HK-2 (cell line): ENCODE measurements around the gene RPAIN.
A peak's percentile ranks its signal among the peaks of the same experiment; 100 is the strongest.

Source experiments
- DNase-seq: peaks from one replicate; pipeline ENCODE4 v3.0.0-alpha.2; 2018; ENCODE audit not compliant: unreplicated experiment

Gene RPAIN, protein sequence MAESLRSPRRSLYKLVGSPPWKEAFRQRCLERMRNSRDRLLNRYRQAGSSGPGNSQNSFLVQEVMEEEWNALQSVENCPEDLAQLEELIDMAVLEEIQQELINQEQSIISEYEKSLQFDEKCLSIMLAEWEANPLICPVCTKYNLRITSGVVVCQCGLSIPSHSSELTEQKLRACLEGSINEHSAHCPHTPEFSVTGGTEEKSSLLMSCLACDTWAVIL

DNA sequence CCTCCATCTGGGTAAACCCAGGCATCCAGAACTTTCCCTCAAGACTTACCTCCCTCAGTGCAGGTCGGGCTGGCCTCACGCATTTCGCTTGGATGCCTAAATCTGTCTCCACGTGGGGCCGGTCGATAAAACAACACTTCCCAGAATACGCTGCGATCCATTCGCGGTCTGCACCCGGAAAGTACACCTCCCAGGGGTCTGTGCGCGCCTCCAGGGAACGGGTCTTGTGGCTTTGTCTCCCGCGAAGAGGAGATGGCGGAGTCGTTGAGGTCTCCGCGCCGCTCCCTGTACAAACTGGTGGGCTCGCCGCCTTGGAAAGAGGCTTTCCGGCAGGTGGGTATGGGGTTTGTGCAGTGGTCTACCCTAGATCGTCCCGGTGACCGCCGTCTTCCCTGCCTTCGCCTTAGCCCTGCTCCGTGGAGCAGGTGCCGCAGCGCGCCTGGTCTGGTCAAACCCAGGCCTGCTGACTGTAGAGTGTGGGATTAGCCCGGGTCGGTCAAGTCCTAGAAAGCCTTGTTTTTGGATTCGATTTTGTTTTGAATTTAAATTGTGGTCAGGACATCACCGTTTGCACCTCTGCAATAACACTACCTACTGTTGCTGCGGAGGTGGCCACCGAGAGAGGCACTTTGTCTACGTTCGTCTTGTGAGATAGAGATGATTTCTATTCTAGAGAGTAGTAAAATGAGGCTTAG, at the start of gene RPAIN:
RPAIN (plus strand) TSS at position 224 of the 695 bp plus-strand sequence; CDS start at position 253, 29 bp downstream.
- DNase-seq = peak; percentile 81

DNA sequence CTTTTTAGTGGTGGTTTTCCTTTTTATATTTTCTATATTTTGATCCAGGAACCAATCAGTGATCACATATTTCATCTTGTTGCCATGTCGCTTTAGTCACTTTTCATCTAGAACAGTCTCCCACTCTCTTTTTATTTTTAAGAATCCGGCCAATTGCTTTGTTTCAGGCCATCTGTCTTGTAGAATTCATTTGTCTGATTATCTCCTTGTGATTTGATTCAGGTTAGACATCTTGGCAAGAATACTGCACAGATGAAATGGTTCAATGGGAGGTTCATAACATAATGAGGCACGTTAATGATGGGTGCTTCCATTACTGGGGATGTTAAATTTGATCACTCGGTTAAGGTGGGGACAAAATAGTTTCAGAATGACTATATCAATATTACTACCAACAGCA, 49.6 kb upstream of the RPAIN start:
- no peak for DNase-seq

DNA sequence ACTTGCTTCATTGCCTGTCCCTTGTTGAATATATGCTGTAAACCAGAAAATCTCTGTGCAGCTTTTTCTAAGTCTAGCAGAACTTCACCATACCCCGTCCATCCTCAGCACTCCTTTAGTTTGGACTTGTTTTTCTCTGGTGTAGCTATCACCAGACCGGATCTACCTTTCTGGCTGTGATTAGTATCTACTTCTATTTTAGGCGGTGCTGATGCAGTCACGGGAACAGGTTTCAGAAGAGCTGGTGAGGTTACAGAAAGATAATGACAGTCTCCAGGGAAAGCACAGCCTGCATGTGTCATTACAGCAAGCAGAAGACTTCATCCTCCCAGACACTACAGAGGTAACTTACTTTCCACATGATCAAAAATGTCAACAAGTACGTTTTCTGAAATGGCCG, 46.9 kb upstream of the RPAIN start:
- DNase-seq = no peak

DNA sequence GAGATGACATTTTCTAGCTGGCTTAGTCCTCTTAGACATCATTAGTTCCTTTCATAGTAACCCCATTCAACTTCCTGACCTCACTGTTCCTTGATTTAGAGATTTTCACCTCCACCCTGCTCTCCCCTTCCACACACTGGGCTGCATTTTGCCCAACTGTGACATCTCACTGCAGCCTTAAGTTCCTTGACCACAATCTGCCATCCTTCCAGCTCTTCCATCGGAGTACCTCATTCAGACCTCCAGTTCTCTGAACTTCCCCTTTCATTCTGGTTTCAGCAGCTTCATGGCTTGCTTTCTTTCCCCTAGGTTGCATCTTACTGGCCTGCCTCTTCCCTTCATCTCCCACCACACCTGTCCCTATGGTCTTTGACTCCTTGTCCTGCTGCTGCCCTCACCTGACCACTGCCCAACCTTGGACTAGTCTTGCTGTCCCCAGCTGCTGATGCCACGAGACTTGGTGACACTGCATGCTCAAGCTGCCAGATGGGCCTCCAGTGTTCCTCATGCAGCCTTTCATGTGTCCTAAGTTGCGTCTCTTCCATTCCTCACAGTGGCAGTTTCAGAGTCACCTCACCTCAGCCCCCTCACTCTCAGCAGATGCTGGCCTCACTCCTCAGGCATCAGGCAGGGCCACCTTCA, 41.3 kb upstream of the RPAIN start:
- no peak for DNase-seq

DNA sequence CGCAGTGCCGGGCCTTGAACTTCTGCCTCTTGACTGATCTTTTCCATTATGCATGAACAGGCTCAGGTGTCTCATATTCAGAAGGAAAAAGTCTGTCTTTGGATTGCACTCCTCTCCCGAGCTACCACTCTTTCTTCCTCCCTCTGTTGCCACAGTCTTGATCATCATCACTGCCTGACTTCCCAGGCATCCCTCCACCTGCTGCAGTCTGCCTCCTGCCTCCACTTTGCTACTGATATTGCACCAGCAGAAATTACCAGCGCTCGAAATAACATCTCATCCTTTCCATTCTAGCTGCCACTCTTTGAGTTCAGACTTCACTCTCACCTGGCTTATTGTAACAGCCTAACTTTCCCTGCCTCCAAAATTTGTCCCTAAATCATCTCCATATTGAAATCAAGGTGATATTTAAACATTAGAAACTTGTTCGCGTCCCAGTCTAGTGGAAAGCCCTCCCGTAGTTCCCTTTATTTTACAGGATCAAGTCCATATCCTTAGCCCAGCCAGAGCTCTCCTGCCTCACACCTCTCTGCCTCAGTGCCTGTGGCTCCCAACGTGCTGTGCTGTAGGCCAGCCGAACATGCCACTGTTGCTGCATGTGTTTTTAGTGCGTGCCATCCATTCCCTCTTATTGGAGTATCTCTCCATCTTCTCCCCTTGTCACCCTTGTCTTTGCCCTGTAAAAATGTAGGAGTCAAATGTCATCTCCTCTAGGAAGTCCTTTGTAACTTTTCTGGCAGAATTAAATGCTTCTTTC, 40.5 kb upstream of the RPAIN start:
- DNase-seq = no peak

DNA sequence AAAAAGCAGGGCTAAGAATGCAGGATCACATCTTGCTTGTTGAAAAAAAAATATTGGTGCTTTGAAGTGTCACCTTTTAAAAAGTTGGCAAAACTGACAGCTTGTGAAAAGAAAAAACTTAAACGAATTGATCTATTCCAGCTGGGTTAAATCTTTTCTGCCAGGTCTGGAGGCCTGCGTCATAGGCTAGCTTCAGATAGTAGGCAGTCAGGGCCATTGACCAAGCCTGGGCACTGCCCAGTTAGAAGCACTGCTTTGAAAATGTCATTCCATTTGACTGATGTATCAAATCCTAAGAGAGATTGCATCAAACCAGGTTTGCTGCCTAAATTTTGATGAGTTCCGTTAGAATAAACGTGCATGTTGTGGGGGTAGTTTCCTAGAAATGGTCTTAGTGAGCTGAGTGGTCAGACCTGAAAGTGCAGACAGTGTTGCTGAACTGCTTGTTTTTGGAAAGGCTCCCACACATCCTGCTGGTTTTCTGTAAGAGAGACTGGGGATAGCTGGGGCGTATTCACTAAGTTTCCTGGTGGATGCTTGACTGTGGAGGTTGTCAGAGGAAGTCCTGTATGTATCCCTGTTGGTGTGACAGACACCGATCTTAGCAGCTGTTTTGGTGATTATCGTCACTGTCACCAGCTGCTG, 39.4 kb upstream of the RPAIN start:
- no peak for DNase-seq

DNA sequence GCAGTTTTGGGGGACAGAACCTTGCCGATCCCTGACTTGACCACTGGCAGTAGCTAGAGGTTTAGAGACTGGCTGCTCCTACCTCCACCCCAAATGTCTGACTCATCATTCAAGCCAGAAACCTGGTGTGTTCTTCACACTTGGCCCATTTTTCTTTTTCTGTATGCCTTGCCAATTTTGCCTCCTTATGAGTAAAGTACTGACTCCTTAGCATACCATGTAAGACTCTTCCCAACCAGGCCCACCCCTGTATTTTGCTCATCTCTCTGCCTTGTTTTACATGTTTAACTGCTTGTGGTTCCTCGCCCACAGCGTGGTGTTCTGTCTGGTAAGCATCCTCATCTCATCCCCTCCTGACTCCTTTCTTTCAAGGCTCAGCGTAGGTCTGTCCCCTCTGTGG, 38.4 kb upstream of the RPAIN start:
- DNase-seq = no peak

DNA sequence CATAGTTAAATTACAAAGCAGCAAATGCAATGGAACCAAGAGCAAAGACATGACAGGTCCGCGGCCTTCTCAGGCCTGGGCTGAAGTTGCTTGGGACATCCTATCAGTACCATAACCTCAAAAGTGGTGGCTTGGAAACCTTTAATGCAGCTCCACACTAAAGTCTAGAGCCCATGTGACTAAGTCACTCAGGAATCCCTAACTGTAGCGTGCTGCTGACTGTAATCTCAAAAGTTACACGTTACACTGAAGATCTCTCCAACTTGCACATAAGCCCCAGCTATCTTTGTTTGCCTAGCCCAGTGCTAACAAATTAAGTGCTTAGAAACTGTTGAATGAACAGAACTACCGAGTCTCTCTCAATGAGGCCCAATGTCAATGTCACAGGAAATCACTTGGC, 28.3 kb upstream of the RPAIN start:
- no peak for DNase-seq

DNA sequence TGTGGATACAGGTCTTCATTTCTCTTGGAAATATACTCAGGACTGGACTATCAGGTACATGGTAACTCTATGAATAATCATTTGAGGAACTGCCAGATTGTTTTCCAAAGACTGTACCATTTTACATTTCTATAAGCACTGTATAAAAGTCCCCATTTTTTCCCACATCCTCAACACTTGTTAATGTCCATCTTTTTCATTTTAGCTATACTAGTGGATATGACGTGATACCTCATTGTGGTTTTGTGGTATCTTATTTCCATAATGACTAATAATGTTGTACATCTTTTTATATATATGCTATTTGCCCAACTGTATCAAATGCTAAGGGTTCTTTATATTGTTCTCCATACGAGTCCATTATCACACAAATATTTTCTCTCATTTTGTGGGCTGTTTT, 23.4 kb upstream of the RPAIN start:
- no peak for DNase-seq

DNA sequence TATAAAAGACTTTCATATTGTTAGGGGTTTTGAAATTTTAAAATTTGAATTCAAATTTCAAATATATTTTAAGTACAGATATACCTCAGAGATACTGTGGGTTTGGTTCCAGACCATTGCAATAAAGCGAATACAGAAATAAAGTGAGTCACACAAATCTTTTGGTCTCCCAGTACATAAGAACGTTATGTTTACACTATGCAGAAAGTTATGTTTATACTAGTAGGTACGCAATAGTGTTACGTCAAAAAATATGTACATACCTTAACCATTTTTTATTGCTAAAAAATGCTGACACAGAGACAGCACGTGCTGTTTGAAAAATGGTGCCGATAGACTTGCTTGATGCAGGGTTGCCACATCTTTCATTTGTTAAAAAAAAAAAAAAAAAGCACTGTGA, 20.2 kb upstream of the RPAIN start:
- no peak for DNase-seq

DNA sequence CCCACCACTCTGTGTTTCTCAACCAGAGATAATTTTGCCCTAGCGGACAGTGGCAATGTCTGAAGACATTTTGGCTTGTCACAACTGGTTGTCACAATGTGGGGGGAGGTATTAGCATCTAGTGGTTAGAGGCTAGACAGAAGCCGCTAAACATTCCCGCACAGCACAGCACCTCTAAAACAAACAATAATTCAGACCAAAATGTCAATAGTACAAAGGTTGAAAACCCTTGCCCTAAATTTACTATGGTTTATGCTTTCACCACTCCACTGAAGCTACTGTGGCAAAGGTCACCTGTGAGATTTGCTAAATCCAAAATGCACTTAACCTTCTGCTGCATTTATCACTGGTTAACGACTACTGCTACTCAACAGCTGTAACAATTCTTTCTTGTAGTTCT, 14.6 kb upstream of the RPAIN start:
- no peak for DNase-seq

DNA sequence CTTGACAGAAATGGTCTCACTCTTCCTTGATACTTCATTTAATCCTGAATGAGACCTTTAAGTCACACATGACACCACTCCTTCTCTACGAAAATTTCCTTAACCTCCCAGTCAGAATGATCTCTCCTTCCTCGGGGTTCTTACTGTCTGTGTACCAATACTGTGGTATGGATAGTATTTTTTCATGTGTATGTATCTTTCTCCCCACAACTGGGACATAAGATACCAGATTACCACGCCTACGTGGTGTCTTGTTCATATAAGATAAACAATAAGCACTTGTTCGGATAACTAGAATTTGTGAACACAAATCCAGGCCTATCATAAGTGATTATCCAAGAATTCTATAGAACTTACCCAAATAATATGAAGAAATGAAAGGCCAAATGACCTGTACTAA, 11.8 kb upstream of the RPAIN start:
- DNase-seq = no peak

DNA sequence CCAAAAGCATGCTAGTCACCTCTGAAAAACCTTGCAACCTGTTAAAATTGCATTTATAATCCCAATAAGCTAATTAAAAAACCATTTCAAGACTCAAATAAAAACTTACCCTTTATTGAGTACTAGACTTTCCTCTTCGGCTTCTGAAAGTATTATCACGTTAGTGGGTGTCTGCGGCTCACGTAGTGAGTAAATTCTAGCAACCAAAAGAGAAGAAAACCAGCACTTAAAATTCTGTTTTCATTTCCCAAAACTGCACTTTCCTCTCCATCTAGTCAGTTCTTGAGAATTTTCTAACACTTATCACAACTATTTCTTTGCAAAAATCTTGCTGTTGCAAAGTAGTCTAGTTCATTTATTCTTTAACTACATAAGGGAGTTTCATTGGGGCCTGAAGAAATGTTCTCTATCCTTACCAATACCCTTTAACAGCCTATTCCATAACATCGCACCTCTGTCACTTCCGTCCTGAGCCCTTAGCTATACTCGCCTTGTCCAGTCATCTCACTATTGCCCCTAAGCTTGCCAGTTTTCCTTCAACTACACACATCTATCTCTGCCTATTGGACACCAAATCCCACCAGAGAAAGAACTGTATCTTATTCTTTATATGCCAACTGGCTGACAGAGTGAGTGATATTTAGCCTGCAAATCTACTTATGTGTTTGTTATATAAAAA, 9.2 kb upstream of the RPAIN start:
- no peak for DNase-seq

DNA sequence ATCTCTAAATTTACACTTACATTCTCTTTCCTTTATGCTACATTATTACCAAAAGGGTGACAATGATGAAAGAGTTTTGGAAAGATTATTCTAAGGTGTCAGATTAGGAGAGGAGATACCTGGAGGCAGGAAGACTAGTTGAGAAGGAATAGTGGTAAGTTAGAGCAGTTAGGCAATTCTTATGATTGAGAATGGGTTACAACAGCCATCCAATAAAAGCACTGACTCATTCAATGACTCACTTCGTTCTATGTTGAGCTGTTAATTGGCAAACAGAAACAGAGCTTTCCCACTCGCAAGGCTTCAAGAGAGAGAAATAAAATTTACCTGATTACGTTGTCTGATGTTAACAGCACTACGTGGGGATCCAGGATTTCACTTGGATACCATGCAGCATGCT, 6.3 kb upstream of the RPAIN start:
- no peak for DNase-seq

DNA sequence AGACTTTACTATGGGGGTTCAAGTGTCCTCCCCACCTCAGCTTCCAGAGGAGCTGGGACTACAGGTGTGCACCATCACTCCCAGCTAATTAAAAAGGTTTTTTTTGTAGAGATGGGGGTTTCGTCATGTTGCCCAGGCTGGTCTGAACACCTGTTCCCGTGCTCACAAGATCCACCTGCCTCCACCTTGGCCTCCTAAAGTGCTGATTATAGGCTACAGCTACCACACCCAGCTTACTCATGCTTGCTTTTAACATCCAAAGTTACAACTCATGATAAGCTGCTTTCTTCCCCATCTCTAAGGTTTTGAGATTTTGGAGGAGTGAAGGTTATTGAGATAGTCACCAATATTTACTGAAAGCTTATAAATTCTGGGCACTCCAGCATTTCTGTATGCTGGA, 3.1 kb upstream of the RPAIN start:
- no peak for DNase-seq

DNA sequence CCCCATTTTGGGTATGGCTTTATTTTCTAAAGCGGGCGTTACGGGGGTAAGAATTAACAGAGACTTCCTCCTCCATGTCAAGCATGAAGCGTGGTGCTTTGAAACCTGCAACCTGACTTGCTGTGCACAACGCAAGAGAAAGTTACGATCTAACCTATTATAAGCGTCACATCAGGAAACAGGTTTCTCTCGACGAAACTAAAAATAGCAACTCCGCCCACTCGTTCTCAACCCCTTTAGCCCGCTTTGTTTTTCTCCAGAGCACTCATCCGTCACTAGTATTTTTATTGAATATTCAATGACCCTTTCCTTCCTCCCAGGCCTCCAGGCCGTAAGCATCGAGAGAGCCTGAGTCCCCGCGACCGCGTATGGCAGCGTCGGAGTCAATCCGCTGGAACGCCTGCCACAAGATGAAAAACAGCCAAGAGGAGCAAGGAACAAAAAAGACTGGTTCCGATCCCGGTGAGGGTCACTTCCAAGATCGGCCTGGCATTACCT, 1.1 kb upstream of the RPAIN start:
- DNase-seq = no peak

DNA sequence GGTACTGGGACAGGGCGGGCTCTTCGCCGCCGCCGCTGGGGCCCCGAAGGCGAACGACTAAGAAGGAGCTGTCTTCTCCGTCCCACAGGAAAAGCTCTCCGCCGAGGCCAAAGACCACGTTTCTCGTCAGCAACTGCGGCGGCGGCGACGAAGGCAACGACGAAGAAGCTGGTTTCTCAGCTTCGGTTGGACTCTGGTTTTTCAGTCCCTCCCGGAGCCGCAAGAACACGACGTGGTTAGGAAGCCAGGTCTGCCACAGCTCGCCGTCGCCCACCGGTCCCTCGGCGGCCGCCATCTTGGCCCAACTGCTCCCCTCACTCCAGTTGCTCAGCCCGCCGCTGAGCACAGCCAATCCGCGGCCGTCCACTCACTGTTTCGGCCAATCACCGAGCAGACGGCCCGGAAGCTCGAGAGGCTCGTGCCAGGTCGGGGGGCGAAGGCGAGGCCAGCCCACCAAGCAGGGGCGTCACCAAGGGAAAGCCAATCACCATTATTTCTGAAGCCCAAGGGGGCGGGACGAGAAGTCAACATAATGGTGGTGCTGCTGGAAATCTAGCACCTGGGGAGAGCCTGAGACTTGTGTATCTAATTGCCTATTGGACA, 525 bp upstream of the RPAIN start, which contains the start of gene NUP88:
NUP88 (minus strand) TSS at position 307 of the 603 bp plus-strand sequence; CDS start at position 295, 12 bp downstream.
- DNase-seq = peak; percentile 97

DNA sequence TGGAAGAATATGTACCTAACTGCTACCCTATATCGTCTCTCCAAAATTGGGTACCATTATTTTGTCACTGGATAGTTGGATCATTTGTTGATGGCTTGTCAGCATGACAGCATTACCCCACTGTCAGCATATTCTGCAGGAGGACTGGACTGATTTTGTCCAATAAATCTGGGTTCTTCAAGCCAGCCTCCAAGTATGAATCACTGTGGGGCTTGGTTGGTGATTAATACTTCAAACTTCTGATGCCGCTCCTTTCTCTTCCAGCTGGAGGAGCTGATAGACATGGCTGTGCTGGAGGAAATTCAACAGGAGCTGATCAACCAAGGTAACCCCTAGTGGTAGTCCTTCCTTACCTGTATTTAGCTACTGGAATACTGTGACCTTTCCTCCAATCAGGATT, 2.5 kb downstream of the RPAIN start:
- DNase-seq = peak; percentile 28

DNA sequence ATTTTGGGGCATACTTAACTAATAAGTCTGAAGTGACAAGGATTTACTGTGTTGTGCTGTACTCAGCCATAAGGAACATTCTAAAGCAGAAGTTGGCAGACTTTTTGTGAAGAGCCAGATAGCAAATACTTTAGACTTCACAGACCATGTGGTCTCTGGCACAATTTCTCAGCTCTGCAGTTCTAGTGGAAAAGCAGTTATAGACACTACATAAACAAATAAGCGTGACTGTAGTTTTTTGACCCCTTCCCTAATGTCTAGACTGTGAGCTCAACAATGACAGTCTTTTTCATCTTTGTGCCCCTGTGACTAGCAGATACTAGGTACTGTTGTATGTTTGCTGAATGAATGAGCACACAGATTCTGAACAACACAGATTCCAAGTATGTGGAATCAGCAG, 4.9 kb downstream of the RPAIN start:
- no peak for DNase-seq

DNA sequence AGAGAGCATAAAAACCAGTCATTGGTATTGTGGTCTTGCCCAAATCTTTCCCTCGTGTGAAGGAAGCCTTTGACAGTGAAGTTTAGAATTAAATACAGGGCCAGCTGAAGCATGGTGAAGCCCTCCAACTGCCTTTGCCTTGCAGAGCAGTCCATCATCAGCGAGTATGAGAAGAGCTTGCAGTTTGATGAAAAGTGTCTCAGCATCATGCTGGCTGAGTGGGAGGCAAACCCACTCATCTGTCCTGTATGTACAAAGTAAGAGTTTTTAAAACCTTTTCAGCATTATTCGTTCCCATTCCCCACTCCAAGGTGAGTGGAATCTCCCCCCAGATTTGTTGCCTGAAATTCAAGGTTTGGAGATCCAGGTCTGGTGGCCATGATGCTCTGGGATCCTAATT, 5.8 kb downstream of the RPAIN start:
- no peak for DNase-seq
